ENCODE results near the gene KLF11.

KLF11 gene

GRCh38 chr2:10016802-10017258 is 26.5 kb upstream of the KLF11 start:
- no peaks in the 10 kb centered on the region for H3K9me3 ChIP-seq (ENCODE audit: control insufficient read depth, insufficient read depth, low read length)
- no peak overlapping the region for H3K27ac ChIP-seq (ENCODE audit: low read depth, low read length)
- no peaks in the 10 kb centered on the region for H3K27me3 ChIP-seq (ENCODE audit: control insufficient read depth, insufficient read depth, low read length)
- no peaks in the 10 kb centered on the region for H3K4me1 ChIP-seq (ENCODE audit: control insufficient read depth, insufficient read depth, low read length)
- no peak overlapping the region for H3K9ac ChIP-seq (ENCODE audit: low read depth, low read length)
- no peak overlapping the region for H3K4me3 ChIP-seq (ENCODE audit: low read depth, low read length)
- H3K36me3 ChIP-seq (ENCODE audit: control insufficient read depth, insufficient read depth, low read length), result no peaks in the 10 kb centered on the region

- H3K4me1 ChIP-seq (ENCODE audit: control insufficient read depth, insufficient read depth, low read length), result no peaks in the 10 kb centered on the region
- no peaks in the 10 kb centered on the region for H3K36me3 ChIP-seq (ENCODE audit: control insufficient read depth, insufficient read depth, low read length)
- H3K27me3 ChIP-seq (ENCODE audit: control insufficient read depth, insufficient read depth, low read length), result no peaks in the 10 kb centered on the region
- H3K27ac ChIP-seq (ENCODE audit: low read depth, low read length), result no peak overlapping the region
- no peak overlapping the region for H3K9ac ChIP-seq (ENCODE audit: low read depth, low read length)
- H3K9me3 ChIP-seq (ENCODE audit: control insufficient read depth, insufficient read depth, low read length), result no peaks in the 10 kb centered on the region
- H3K4me3 ChIP-seq (ENCODE audit: low read depth, low read length), result no peak overlapping the region
These were observed 25.9 kb upstream of the KLF11 start for GRCh38 chr2:10017313-10017941.

GRCh38 chr2:10019174-10019573 is 24.2 kb upstream of the KLF11 start:
- H3K27me3 ChIP-seq (ENCODE audit: control insufficient read depth, insufficient read depth, low read length), result no peaks in the 10 kb centered on the region
- no peak overlapping the region for H3K27ac ChIP-seq (ENCODE audit: low read depth, low read length)
- H3K4me1 ChIP-seq (ENCODE audit: control insufficient read depth, insufficient read depth, low read length), result no peaks in the 10 kb centered on the region
- H3K36me3 ChIP-seq (ENCODE audit: control insufficient read depth, insufficient read depth, low read length), result no peaks in the 10 kb centered on the region
- no peaks in the 10 kb centered on the region for H3K9me3 ChIP-seq (ENCODE audit: control insufficient read depth, insufficient read depth, low read length)
- no peak overlapping the region for H3K4me3 ChIP-seq (ENCODE audit: low read depth, low read length)
- no peak overlapping the region for H3K9ac ChIP-seq (ENCODE audit: low read depth, low read length)

- Histone ChIP-seq H3K9me3 (ENCODE audit: control insufficient read depth, insufficient read depth, low read length) (no peaks in the 10 kb centered on the region), H3K27me3 (ENCODE audit: control insufficient read depth, insufficient read depth, low read length) (no peaks in the 10 kb centered on the region), H3K4me1 (ENCODE audit: control insufficient read depth, insufficient read depth, low read length) (no peaks in the 10 kb centered on the region), H3K36me3 (ENCODE audit: control insufficient read depth, insufficient read depth, low read length) (no peaks in the 10 kb centered on the region), H3K9ac (ENCODE audit: low read depth, low read length) (no peak overlapping the region), H3K27ac (ENCODE audit: low read depth, low read length) (no peak overlapping the region), H3K4me3 (ENCODE audit: low read depth, low read length) (no peak overlapping the region)
These were observed 23.5 kb upstream of the KLF11 start for GRCh38 chr2:10019602-10020400.

- H3K27ac ChIP-seq (ENCODE audit: low read depth, low read length), result no peak overlapping the region
- no peaks in the 10 kb centered on the region for H3K9me3 ChIP-seq (ENCODE audit: control insufficient read depth, insufficient read depth, low read length)
- no peaks in the 10 kb centered on the region for H3K36me3 ChIP-seq (ENCODE audit: control insufficient read depth, insufficient read depth, low read length)
- H3K4me1 ChIP-seq (ENCODE audit: control insufficient read depth, insufficient read depth, low read length), result no peaks in the 10 kb centered on the region
- H3K27me3 ChIP-seq (ENCODE audit: control insufficient read depth, insufficient read depth, low read length), result no peaks in the 10 kb centered on the region
- H3K4me3 ChIP-seq (ENCODE audit: low read depth, low read length), result no peak overlapping the region
- H3K9ac ChIP-seq (ENCODE audit: low read depth, low read length), result no peak overlapping the region
These were observed 21.3 kb upstream of the KLF11 start for GRCh38 chr2:10022041-10022421.

GRCh38 chr2:10022445-10022844 is 20.9 kb upstream of the KLF11 start:
- no peaks in the 10 kb centered on the region for H3K36me3 ChIP-seq (ENCODE audit: control insufficient read depth, insufficient read depth, low read length)
- H3K9me3 ChIP-seq (ENCODE audit: control insufficient read depth, insufficient read depth, low read length), result no peaks in the 10 kb centered on the region
- no peaks in the 10 kb centered on the region for H3K27me3 ChIP-seq (ENCODE audit: control insufficient read depth, insufficient read depth, low read length)
- no peak overlapping the region for H3K9ac ChIP-seq (ENCODE audit: low read depth, low read length)
- no peak overlapping the region for H3K27ac ChIP-seq (ENCODE audit: low read depth, low read length)
- no peak overlapping the region for H3K4me3 ChIP-seq (ENCODE audit: low read depth, low read length)
- no peaks in the 10 kb centered on the region for H3K4me1 ChIP-seq (ENCODE audit: control insufficient read depth, insufficient read depth, low read length)

GRCh38 chr2:10022966-10023662 is 20.2 kb upstream of the KLF11 start:
- Histone ChIP-seq H3K36me3 (ENCODE audit: control insufficient read depth, insufficient read depth, low read length) (no peaks in the 10 kb centered on the region), H3K4me3 (ENCODE audit: low read depth, low read length) (no peak overlapping the region), H3K4me1 (ENCODE audit: control insufficient read depth, insufficient read depth, low read length) (0 out of 2 replicates have a peak, but pooled peaks cover under 1% of the 10 kb centered on the region), H3K9ac (ENCODE audit: low read depth, low read length) (no peak overlapping the region), H3K9me3 (ENCODE audit: control insufficient read depth, insufficient read depth, low read length) (no peaks in the 10 kb centered on the region), H3K27ac (ENCODE audit: low read depth, low read length) (no peak overlapping the region), H3K27me3 (ENCODE audit: control insufficient read depth, insufficient read depth, low read length) (no peaks in the 10 kb centered on the region)

- Histone ChIP-seq H3K9ac (ENCODE audit: low read depth, low read length) (no peak overlapping the region), H3K4me3 (ENCODE audit: low read depth, low read length) (no peak overlapping the region), H3K27me3 (ENCODE audit: control insufficient read depth, insufficient read depth, low read length) (no peaks in the 10 kb centered on the region), H3K36me3 (ENCODE audit: control insufficient read depth, insufficient read depth, low read length) (no peaks in the 10 kb centered on the region), H3K4me1 (ENCODE audit: control insufficient read depth, insufficient read depth, low read length) (peaks cover 26% of the 10 kb centered on the region), H3K9me3 (ENCODE audit: control insufficient read depth, insufficient read depth, low read length) (no peaks in the 10 kb centered on the region), H3K27ac (ENCODE audit: low read depth, low read length) (no peak overlapping the region)
These were observed 16.3 kb upstream of the KLF11 start for GRCh38 chr2:10026940-10027569.

- peaks cover 26% of the 10 kb centered on the region for H3K4me1 ChIP-seq (ENCODE audit: control insufficient read depth, insufficient read depth, low read length)
These were observed 15.6 kb upstream of the KLF11 start for GRCh38 chr2:10027660-10028330.

GRCh38 chr2:10028407-10028987 is 14.9 kb upstream of the KLF11 start:
- Histone ChIP-seq H3K27me3 (ENCODE audit: control insufficient read depth, insufficient read depth, low read length) (no peaks in the 10 kb centered on the region), H3K4me3 (ENCODE audit: low read depth, low read length) (no peak overlapping the region), H3K27ac (ENCODE audit: low read depth, low read length) (peak overlapping the region; percentile 4), H3K36me3 (ENCODE audit: control insufficient read depth, insufficient read depth, low read length) (no peaks in the 10 kb centered on the region), H3K4me1 (ENCODE audit: control insufficient read depth, insufficient read depth, low read length) (peaks cover 26% of the 10 kb centered on the region), H3K9ac (ENCODE audit: low read depth, low read length) (no peak overlapping the region), H3K9me3 (ENCODE audit: control insufficient read depth, insufficient read depth, low read length) (no peaks in the 10 kb centered on the region)

More at GRCh38 chr2:10027660-10028330, 15.6 kb upstream of the KLF11 start:
- Histone ChIP-seq H3K36me3 (ENCODE audit: control insufficient read depth, insufficient read depth, low read length) (no peaks in the 10 kb centered on the region), H3K27ac (ENCODE audit: low read depth, low read length) (no peak overlapping the region), H3K9me3 (ENCODE audit: control insufficient read depth, insufficient read depth, low read length) (no peaks in the 10 kb centered on the region), H3K9ac (ENCODE audit: low read depth, low read length) (no peak overlapping the region), H3K4me3 (ENCODE audit: low read depth, low read length) (no peak overlapping the region), H3K27me3 (ENCODE audit: control insufficient read depth, insufficient read depth, low read length) (no peaks in the 10 kb centered on the region)
